ENCODE results near the gene TBCK. TPM values are rescaled to one million over a fixed set of nuclear protein-coding genes. Genes with fewer than 3 reads are reported as not detected.

The TBCK gene
- total RNA-seq, 1 experiment from 2014 or later: 25.5 TPM

- Histone ChIP-seq H3K4me3 (ENCODE audit: low read depth, low read length, poor library complexity, severe bottlenecking) (no peak overlapping the region), H3K27me3 (replicated peaks; ENCODE audit: insufficient read depth, low read depth, low read length, poor library complexity) (no peaks in the 10 kb centered on the region), H3K36me3 (ENCODE audit: insufficient read depth, low read length, poor library complexity, severe bottlenecking) (no peaks in the 10 kb centered on the region), H3K27ac (ENCODE audit: low read depth, low read length, poor library complexity, severe bottlenecking) (no peak overlapping the region), H3K9me3 (ENCODE audit: low read depth, low read length, poor library complexity, severe bottlenecking) (no peaks in the 10 kb centered on the region), H3K4me1 (ENCODE audit: insufficient read depth, low read length, poor library complexity, severe bottlenecking) (no peaks in the 10 kb centered on the region)
- TF ChIP-seq CTCF (conservative IDR thresholded peaks at IDR 0.05; ENCODE audit: low read depth, low read length) (no peak), EZH2 (IDR thresholded peaks at IDR 0.05; ENCODE audit: borderline replicate concordance, low read depth, low read length, poor library complexity, severe bottlenecking) (no peak)
- BruUV-seq (replicated peaks): no TSS peak
- CTCF ChIA-PET: no interaction called here
- intact Hi-C loops (cut with micrococcal nuclease; ENCODE audit: unreplicated experiment): no loop called here
- POLR2A ChIA-PET (ENCODE audit: low non-redundant PET): no interaction called here
- no peak for DNase-seq (ENCODE audit: low spot score)
Measured at GRCh38 chr4:106051514-106051913, 264.5 kb downstream of the TBCK start.

GRCh38 chr4:106049490-106049889 is 266.5 kb downstream of the TBCK start:
- Histone ChIP-seq H3K9me3 (ENCODE audit: low read depth, low read length, poor library complexity, severe bottlenecking) (no peaks in the 10 kb centered on the region), H3K4me1 (ENCODE audit: insufficient read depth, low read length, poor library complexity, severe bottlenecking) (no peaks in the 10 kb centered on the region), H3K36me3 (ENCODE audit: insufficient read depth, low read length, poor library complexity, severe bottlenecking) (no peaks in the 10 kb centered on the region), H3K4me3 (ENCODE audit: low read depth, low read length, poor library complexity, severe bottlenecking) (no peak overlapping the region), H3K27me3 (replicated peaks; ENCODE audit: insufficient read depth, low read depth, low read length, poor library complexity) (no peaks in the 10 kb centered on the region), H3K27ac (ENCODE audit: low read depth, low read length, poor library complexity, severe bottlenecking) (no peak overlapping the region)
- ChIA-PET POLR2A (ENCODE audit: low non-redundant PET) (no interaction called here), CTCF (no interaction called here)
- DNase-seq (ENCODE audit: low spot score): no peak
- no TSS peak for BruUV-seq (replicated peaks)
- no peak for TF ChIP-seq EZH2 (IDR thresholded peaks at IDR 0.05; ENCODE audit: borderline replicate concordance, low read depth, low read length, poor library complexity, severe bottlenecking)
- no peak for TF ChIP-seq CTCF (conservative IDR thresholded peaks at IDR 0.05; ENCODE audit: low read depth, low read length)
- intact Hi-C loops (cut with micrococcal nuclease; ENCODE audit: unreplicated experiment): no loop called here

- no TSS peak for BruUV-seq (replicated peaks)
- ChIA-PET POLR2A (ENCODE audit: low non-redundant PET) (no interaction called here), CTCF (no interaction called here)
- H3K36me3 ChIP-seq (ENCODE audit: insufficient read depth, low read length, poor library complexity, severe bottlenecking): no peaks in the 10 kb centered on the region
- intact Hi-C loops (cut with micrococcal nuclease; ENCODE audit: unreplicated experiment): no loop called here
- H3K4me1 ChIP-seq (ENCODE audit: insufficient read depth, low read length, poor library complexity, severe bottlenecking): no peaks in the 10 kb centered on the region
- no peak overlapping the region for H3K4me3 ChIP-seq (ENCODE audit: low read depth, low read length, poor library complexity, severe bottlenecking)
- H3K27ac ChIP-seq (ENCODE audit: low read depth, low read length, poor library complexity, severe bottlenecking): no peak overlapping the region
- no peaks in the 10 kb centered on the region for H3K27me3 ChIP-seq (replicated peaks; ENCODE audit: insufficient read depth, low read depth, low read length, poor library complexity)
- no peak for DNase-seq (ENCODE audit: low spot score)
- H3K9me3 ChIP-seq (ENCODE audit: low read depth, low read length, poor library complexity, severe bottlenecking): no peaks in the 10 kb centered on the region
- TF ChIP-seq EZH2 (IDR thresholded peaks at IDR 0.05; ENCODE audit: borderline replicate concordance, low read depth, low read length, poor library complexity, severe bottlenecking) (no peak), CTCF (conservative IDR thresholded peaks at IDR 0.05; ENCODE audit: low read depth, low read length) (no peak)
Measured at GRCh38 chr4:106048250-106048971, 267.6 kb downstream of the TBCK start.

All from A673 (cell line).